Nephron progenitor cell (in vitro differentiated cells): ENCODE measurements around the gene CLGN.

Experiments used
- DNase-seq: peaks from one replicate; pipeline ENCODE4 v3.0.0; 2021
- H3K27ac Mint-ChIP-seq: 2 replicates; pipeline ENCODE4 v1.8.0; 2021; ENCODE audit warnings: mild to moderate bottlenecking, moderate library complexity, mixed read lengths
- H3K27me3 Mint-ChIP-seq: 2 replicates; pipeline ENCODE4 v1.8.0; 2021; ENCODE audit warnings: mild to moderate bottlenecking, low read depth, mixed read lengths; ENCODE audit not compliant: poor library complexity
- H3K36me3 Mint-ChIP-seq: 2 replicates; pipeline ENCODE4 v1.8.0; 2021; ENCODE audit warnings: low read depth, mixed read lengths
- H3K4me1 Mint-ChIP-seq: 2 replicates; pipeline ENCODE4 v1.8.0; 2021; ENCODE audit warnings: mixed read lengths
- H3K4me3 Mint-ChIP-seq: 2 replicates; pipeline ENCODE4 v1.8.0; 2021; ENCODE audit warnings: mild to moderate bottlenecking, moderate library complexity, mixed read lengths
- H3K9me3 Mint-ChIP-seq: 2 replicates; pipeline ENCODE4 v1.8.0; 2021; ENCODE audit warnings: mild to moderate bottlenecking, moderate library complexity, mixed read lengths
- CTCF ChIP-seq: fragments of 200-600 bp; sonication (generic); IDR thresholded peaks from 2 replicates; pipeline ENCODE4 v1.5.0; 2021; ENCODE audit warnings: antibody characterized with exemption

Gene CLGN

GRCh38 chr4:140400111-140400510 lies 27.3 kb downstream of the CLGN start:
- Mint-ChIP-seq H3K4me1 (no peaks in the 10 kb centered on the region), H3K4me3 (no peak overlapping the region), H3K9me3 (no peaks in the 10 kb centered on the region), H3K27me3 (no peaks in the 10 kb centered on the region), H3K27ac (no peak overlapping the region), H3K36me3 (peaks cover 18% of the 10 kb centered on the region)
- no peak for DNase-seq
- no peak for TF ChIP-seq CTCF

GRCh38 chr4:140395668-140396067 lies 31.8 kb downstream of the CLGN start:
- no peak overlapping the region for H3K4me3 Mint-ChIP-seq
- H3K27me3 Mint-ChIP-seq, result no peaks in the 10 kb centered on the region
- no peaks in the 10 kb centered on the region for H3K4me1 Mint-ChIP-seq

GRCh38 chr4:140388015-140388414 lies 39.4 kb downstream of the CLGN start:
- DNase-seq, result no peak
- no peak overlapping the region for H3K4me3 Mint-ChIP-seq
- no peaks in the 10 kb centered on the region for H3K9me3 Mint-ChIP-seq
- H3K27ac Mint-ChIP-seq, result no peak overlapping the region
- peaks cover 10% of the 10 kb centered on the region for H3K36me3 Mint-ChIP-seq
- H3K4me1 Mint-ChIP-seq, result no peaks in the 10 kb centered on the region
- no peaks in the 10 kb centered on the region for H3K27me3 Mint-ChIP-seq
- TF ChIP-seq CTCF, result no peak

More at GRCh38 chr4:140395668-140396067, 31.8 kb downstream of the CLGN start:
- no peak for TF ChIP-seq CTCF
- Mint-ChIP-seq H3K36me3 (peaks cover 26% of the 10 kb centered on the region), H3K9me3 (no peaks in the 10 kb centered on the region), H3K27ac (no peak overlapping the region)
- no peak for DNase-seq

- no peak for TF ChIP-seq CTCF
- no peaks in the 10 kb centered on the region for H3K9me3 Mint-ChIP-seq
- no peak overlapping the region for H3K27ac Mint-ChIP-seq
- no peaks in the 10 kb centered on the region for H3K4me1 Mint-ChIP-seq
- no peaks in the 10 kb centered on the region for H3K27me3 Mint-ChIP-seq
- DNase-seq, result no peak
- H3K4me3 Mint-ChIP-seq, result no peak overlapping the region
- H3K36me3 Mint-ChIP-seq, result peaks cover 47% of the 10 kb centered on the region
Measured at GRCh38 chr4:140382732-140383131, 44.7 kb downstream of the CLGN start.

GRCh38 chr4:140374130-140374477 lies 53.3 kb downstream of the CLGN start:
- no peaks in the 10 kb centered on the region for H3K9me3 Mint-ChIP-seq
- H3K4me1 Mint-ChIP-seq, result peaks cover 48% of the 10 kb centered on the region
- peak overlapping the region; percentile 99 for H3K27ac Mint-ChIP-seq
- H3K36me3 Mint-ChIP-seq, result peaks cover 10% of the 10 kb centered on the region
- DNase-seq, result no peak
- H3K4me3 Mint-ChIP-seq, result no peak overlapping the region
- H3K27me3 Mint-ChIP-seq, result peaks cover 5% of the 10 kb centered on the region
- TF ChIP-seq CTCF, result no peak

- TF ChIP-seq CTCF, result no peak
- Mint-ChIP-seq H3K4me3 (no peak within 1 kb of the TSS), H3K4me1 (peaks cover 48% of the 10 kb centered on the region), H3K27ac (peak within 1 kb of the TSS; percentile 99), H3K36me3 (peaks cover 4% of the 10 kb centered on the region), H3K27me3 (peaks cover 5% of the 10 kb centered on the region), H3K9me3 (no peaks in the 10 kb centered on the region)
- peak; percentile 98 for DNase-seq
Measured at GRCh38 chr4:140373328-140374129, 53.9 kb downstream of the CLGN start, which contains the start of gene SCOC. Gene SCOC (plus strand): TSS chr4:140373646. CDS start chr4:140379171, 5,525 bp downstream.
